Measurements from ENCODE around the gene EFNA5. TPM values are rescaled to one million over a fixed set of nuclear protein-coding genes. Genes with fewer than 3 reads are reported as not detected.
A peak's percentile ranks its signal among the peaks of the same experiment; 100 is the strongest.
"Not testable (repeated sequence)": the region's sequence is repeated elsewhere in the genome, so short reads cannot be mapped to it uniquely, and the experiment has no call there.

The EFNA5 gene
- total RNA-seq, 1 donor from 2014 or later = 11.8 TPM

GRCh38 chr5:107458322-107458721 lies 212.4 kb downstream of the EFNA5 start:
- H3K4me3 ChIP-seq = no peak overlapping the region
- intact Hi-C loops (cut with DNase I) = no loop called here
- H3K4me1 ChIP-seq = peaks cover 42% of the 10 kb centered on the region
- no peaks in the 10 kb centered on the region for H3K9me3 ChIP-seq
- no peaks in the 10 kb centered on the region for H3K27me3 ChIP-seq
- TF ChIP-seq POLR2AphosphoS5 (IDR thresholded peaks at IDR 0.05; ENCODE audit: insufficient read depth in 1 of 2, low read depth in 1 of 2) (no peak), POLR2A (IDR thresholded peaks at IDR 0.05) (no peak)
- TF ChIP-seq, protein P1, sequence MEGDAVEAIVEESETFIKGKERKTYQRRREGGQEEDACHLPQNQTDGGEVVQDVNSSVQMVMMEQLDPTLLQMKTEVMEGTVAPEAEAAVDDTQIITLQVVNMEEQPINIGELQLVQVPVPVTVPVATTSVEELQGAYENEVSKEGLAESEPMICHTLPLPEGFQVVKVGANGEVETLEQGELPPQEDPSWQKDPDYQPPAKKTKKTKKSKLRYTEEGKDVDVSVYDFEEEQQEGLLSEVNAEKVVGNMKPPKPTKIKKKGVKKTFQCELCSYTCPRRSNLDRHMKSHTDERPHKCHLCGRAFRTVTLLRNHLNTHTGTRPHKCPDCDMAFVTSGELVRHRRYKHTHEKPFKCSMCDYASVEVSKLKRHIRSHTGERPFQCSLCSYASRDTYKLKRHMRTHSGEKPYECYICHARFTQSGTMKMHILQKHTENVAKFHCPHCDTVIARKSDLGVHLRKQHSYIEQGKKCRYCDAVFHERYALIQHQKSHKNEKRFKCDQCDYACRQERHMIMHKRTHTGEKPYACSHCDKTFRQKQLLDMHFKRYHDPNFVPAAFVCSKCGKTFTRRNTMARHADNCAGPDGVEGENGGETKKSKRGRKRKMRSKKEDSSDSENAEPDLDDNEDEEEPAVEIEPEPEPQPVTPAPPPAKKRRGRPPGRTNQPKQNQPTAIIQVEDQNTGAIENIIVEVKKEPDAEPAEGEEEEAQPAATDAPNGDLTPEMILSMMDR (IDR thresholded peaks at IDR 0.05) = no peak
- DNase-seq (ENCODE audit: extremely low spot score in 2 of 2) = no peak
- H3K36me3 ChIP-seq = no peaks in the 10 kb centered on the region
- H3K27ac ChIP-seq = no peak overlapping the region

- TF ChIP-seq POLR2AphosphoS5 (IDR thresholded peaks at IDR 0.05; ENCODE audit: insufficient read depth in 1 of 2, low read depth in 1 of 2) = no peak
- TF ChIP-seq, protein P1 (IDR thresholded peaks at IDR 0.05) = no peak
- TF ChIP-seq POLR2A (IDR thresholded peaks at IDR 0.05) = no peak
- intact Hi-C loops (cut with DNase I) = no loop called here
- Histone ChIP-seq H3K9me3 (no peaks in the 10 kb centered on the region), H3K4me1 (peaks cover 42% of the 10 kb centered on the region), H3K36me3 (no peaks in the 10 kb centered on the region), H3K27me3 (no peaks in the 10 kb centered on the region), H3K27ac (no peak overlapping the region), H3K4me3 (no peak overlapping the region)
- DNase-seq (ENCODE audit: extremely low spot score in 2 of 2) = no peak
Measured at GRCh38 chr5:107457881-107458280, 212.9 kb downstream of the EFNA5 start.

DNA sequence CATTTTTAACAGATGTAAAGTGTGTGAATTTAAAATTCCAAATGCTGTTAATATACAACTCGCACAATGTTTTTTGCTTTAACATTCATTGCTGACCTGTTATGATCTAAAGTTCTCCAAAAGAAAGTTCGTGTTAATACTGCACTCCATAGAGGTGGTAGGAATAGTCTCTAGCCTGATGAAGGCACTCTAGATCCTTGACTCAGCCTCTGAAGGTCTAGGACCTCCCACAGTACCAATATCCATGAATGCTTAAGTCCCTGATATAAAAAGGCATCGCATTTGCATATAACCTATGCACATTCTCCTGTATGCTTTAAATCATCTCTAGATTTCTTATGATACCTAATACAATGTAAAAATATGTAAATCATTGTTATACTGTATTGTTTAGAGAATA lies 213.6 kb downstream of the EFNA5 start:
- Histone ChIP-seq H3K36me3 (no peaks in the 10 kb centered on the region), H3K4me1 (peaks cover 38% of the 10 kb centered on the region), H3K27ac (no peak overlapping the region), H3K4me3 (no peak overlapping the region), H3K27me3 (no peaks in the 10 kb centered on the region), H3K9me3 (no peaks in the 10 kb centered on the region)
- intact Hi-C loops (cut with DNase I) = no loop called here
- TF ChIP-seq POLR2A (IDR thresholded peaks at IDR 0.05) (no peak), POLR2AphosphoS5 (IDR thresholded peaks at IDR 0.05; ENCODE audit: insufficient read depth in 1 of 2, low read depth in 1 of 2) (no peak)
- TF ChIP-seq, protein P1 (IDR thresholded peaks at IDR 0.05) = no peak
- no peak for DNase-seq (ENCODE audit: extremely low spot score in 2 of 2)

- Histone ChIP-seq H3K4me1 (peaks cover 35% of the 10 kb centered on the region), H3K27ac (no peak overlapping the region), H3K27me3 (no peaks in the 10 kb centered on the region), H3K9me3 (no peaks in the 10 kb centered on the region), H3K36me3 (no peaks in the 10 kb centered on the region), H3K4me3 (no peak overlapping the region)
- TF ChIP-seq POLR2A (IDR thresholded peaks at IDR 0.05) = no peak
- TF ChIP-seq POLR2AphosphoS5 (IDR thresholded peaks at IDR 0.05; ENCODE audit: insufficient read depth in 1 of 2, low read depth in 1 of 2) = peak in 1 of 2 donors; percentile 24
- TF ChIP-seq, protein P1 (IDR thresholded peaks at IDR 0.05) = no peak
- DNase-seq (ENCODE audit: extremely low spot score in 2 of 2) = no peak
- intact Hi-C loops (cut with DNase I) = no loop called here
Measured at GRCh38 chr5:107456281-107456715, 214.4 kb downstream of the EFNA5 start.

DNA sequence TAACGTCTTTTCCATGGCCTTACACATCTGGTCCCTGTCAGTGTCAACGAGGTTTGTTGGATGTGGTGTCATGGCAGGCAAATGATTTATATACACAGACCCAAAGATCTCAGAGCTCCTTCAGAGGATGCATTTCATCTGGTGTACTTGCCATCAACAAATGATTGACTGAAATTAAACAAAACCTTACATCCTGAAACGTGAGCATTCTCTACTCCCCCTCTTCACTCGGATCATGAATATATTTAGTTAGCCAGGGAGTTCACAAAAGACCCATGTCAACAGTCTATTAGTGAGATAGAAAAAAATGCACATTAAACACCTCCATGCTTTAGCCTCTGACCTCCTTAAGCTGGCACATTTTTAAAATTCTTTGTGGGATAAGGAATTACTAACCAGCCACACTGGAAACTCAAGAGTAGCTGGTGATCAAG lies 215.6 kb downstream of the EFNA5 start:
- H3K4me1 ChIP-seq = peaks cover 35% of the 10 kb centered on the region
- H3K27ac ChIP-seq = no peak overlapping the region
- no peaks in the 10 kb centered on the region for H3K9me3 ChIP-seq

GRCh38 chr5:107451827-107452226 lies 218.9 kb downstream of the EFNA5 start:
- intact Hi-C loops (cut with DNase I); H3K27ac ChIP-seq; H3K9me3 ChIP-seq; H3K27me3 ChIP-seq; DNase-seq (ENCODE audit: extremely low spot score in 2 of 2); H3K4me3 ChIP-seq; H3K36me3 ChIP-seq: not testable (repeated sequence)
- peaks cover 24% of the 10 kb centered on the region for H3K4me1 ChIP-seq

More for the DNA sequence above, 215.6 kb downstream of the EFNA5 start:
- no peak for TF ChIP-seq POLR2A (IDR thresholded peaks at IDR 0.05)
- TF ChIP-seq POLR2AphosphoS5 (IDR thresholded peaks at IDR 0.05; ENCODE audit: insufficient read depth in 1 of 2, low read depth in 1 of 2) = no peak
- TF ChIP-seq, protein P1 (IDR thresholded peaks at IDR 0.05) = no peak
- Histone ChIP-seq H3K4me3 (no peak overlapping the region), H3K27me3 (no peaks in the 10 kb centered on the region), H3K36me3 (no peaks in the 10 kb centered on the region)
- intact Hi-C loops (cut with DNase I) = no loop called here
- no peak for DNase-seq (ENCODE audit: extremely low spot score in 2 of 2)

Measured in vagina (tissue), 2 donors.